ENCODE data around the gene LIX1L.
A peak's percentile ranks its signal among the peaks of the same experiment; 100 is the strongest.

The LIX1L gene

GRCh38 chr1:145962157-145963102, 4.6 kb upstream of the LIX1L start:
- no peak for DNase-seq

- DNase-seq = peak; percentile 47
Measured at GRCh38 chr1:145961425-145962156, 3.8 kb upstream of the LIX1L start.

- DNase-seq = no peak
Measured at GRCh38 chr1:145961109-145961424, 3.2 kb upstream of the LIX1L start.

GRCh38 chr1:145960468-145961108, 2.8 kb upstream of the LIX1L start:
- DNase-seq = peak; percentile 45

GRCh38 chr1:145959957-145960467, 2.2 kb upstream of the LIX1L start:
- DNase-seq = no peak

- no peak for DNase-seq
Measured at GRCh38 chr1:145959333-145959732, 1.5 kb upstream of the LIX1L start.

GRCh38 chr1:145958734-145959133, 917 bp upstream of the LIX1L start:
- DNase-seq = no peak

GRCh38 chr1:145956781-145957442, 905 bp downstream of the LIX1L start:
- no peak for DNase-seq

- DNase-seq = no peak
Measured at GRCh38 chr1:145956361-145956760, 1.5 kb downstream of the LIX1L start.

GRCh38 chr1:145955436-145955835, 2.4 kb downstream of the LIX1L start:
- no peak for DNase-seq

GRCh38 chr1:145953861-145954260, 4.0 kb downstream of the LIX1L start:
- no peak for DNase-seq

GRCh38 chr1:145952903-145953302, 4.9 kb downstream of the LIX1L start:
- DNase-seq = no peak

- no peak for DNase-seq
Measured at GRCh38 chr1:145951526-145951925, 6.3 kb downstream of the LIX1L start.

GRCh38 chr1:145949219-145949618, 8.6 kb downstream of the LIX1L start:
- no peak for DNase-seq

- no peak for DNase-seq
Measured at GRCh38 chr1:145947551-145947950, 10.3 kb downstream of the LIX1L start.

GRCh38 chr1:145946477-145946986, 11.3 kb downstream of the LIX1L start:
- DNase-seq = no peak

- DNase-seq = no peak
Measured at GRCh38 chr1:145944532-145944931, 13.3 kb downstream of the LIX1L start.

- no peak for DNase-seq
Measured at GRCh38 chr1:145942871-145943270, 14.9 kb downstream of the LIX1L start.

- no peak for DNase-seq
Measured at GRCh38 chr1:145942405-145942804, 15.4 kb downstream of the LIX1L start.

GRCh38 chr1:145937436-145937835, 20.4 kb downstream of the LIX1L start:
- DNase-seq = no peak

GRCh38 chr1:145936247-145936646, 21.6 kb downstream of the LIX1L start:
- no peak for DNase-seq

GRCh38 chr1:145935708-145936107, 22.1 kb downstream of the LIX1L start:
- no peak for DNase-seq
